DMS79 treated with DMSO at 0.1 percent for 48 hours (cell line): ENCODE results near the gene MXD4.

Experiments
- DNase-seq: peaks from one replicate; lab custom pipeline; 2025; lab: John Stamatoyannopoulos, UW

The MXD4 gene

GRCh38 chr4:2291705-2292645 lies 30.1 kb upstream of the MXD4 start:
- DNase-seq: no peak

GRCh38 chr4:2290974-2291704 lies 29.2 kb upstream of the MXD4 start:
- DNase-seq: no peak

- no peak for DNase-seq
Observed at GRCh38 chr4:2290488-2290887, 28.6 kb upstream of the MXD4 start.

GRCh38 chr4:2289955-2290333 lies 28.0 kb upstream of the MXD4 start:
- DNase-seq: no peak

- DNase-seq: no peak
Observed at GRCh38 chr4:2289311-2289954, 27.5 kb upstream of the MXD4 start.

GRCh38 chr4:2288051-2288541 lies 26.2 kb upstream of the MXD4 start:
- no peak for DNase-seq

GRCh38 chr4:2287594-2287915 lies 25.6 kb upstream of the MXD4 start:
- no peak for DNase-seq

GRCh38 chr4:2286904-2287593 lies 25.1 kb upstream of the MXD4 start:
- DNase-seq: no peak

GRCh38 chr4:2285613-2286381 lies 23.9 kb upstream of the MXD4 start:
- no peak for DNase-seq

- no peak for DNase-seq
Observed at GRCh38 chr4:2284934-2285612, 23.2 kb upstream of the MXD4 start.

- no peak for DNase-seq
Observed at GRCh38 chr4:2284161-2284933, 22.4 kb upstream of the MXD4 start.

GRCh38 chr4:2283199-2283711 lies 21.3 kb upstream of the MXD4 start:
- no peak for DNase-seq

- DNase-seq: no peak
Observed at GRCh38 chr4:2281575-2282343, 19.9 kb upstream of the MXD4 start.

GRCh38 chr4:2280531-2281300 lies 18.8 kb upstream of the MXD4 start:
- no peak for DNase-seq

- DNase-seq: no peak
Observed at GRCh38 chr4:2277956-2278355, 16.0 kb upstream of the MXD4 start.

GRCh38 chr4:2276581-2277325 lies 14.8 kb upstream of the MXD4 start:
- no peak for DNase-seq

- DNase-seq: no peak
Observed at GRCh38 chr4:2275546-2276251, 13.8 kb upstream of the MXD4 start.
